Dermis blood vessel endothelial cell (primary cell): ENCODE results near the gene SLC35D2. TPM values are rescaled to one million over a fixed set of nuclear protein-coding genes. Genes with fewer than 3 reads are reported as not detected.
"Not testable (repeated sequence)": the region's sequence is repeated elsewhere in the genome, so short reads cannot be mapped to it uniquely, and the experiment has no call there.

Experiments
- DNase-seq: peaks from one replicate; pipeline ENCODE4 v3.0.0; 2010
- total RNA-seq: library from RNA; depleted of rRNA; stranded (reverse); fragments of >200 nt; gene quantifications from 2 replicates; pipeline ENCODE4 v1.2.3, GENCODE V29; 2014

The SLC35D2 gene
- total RNA-seq, 1 donor from 2014 or later, result 31.1 TPM

- not testable (repeated sequence) for DNase-seq
Measured at GRCh38 chr9:96306958-96307357, 76.6 kb downstream of the SLC35D2 start.

- no peak for DNase-seq
Measured at GRCh38 chr9:96305171-96305570, 78.3 kb downstream of the SLC35D2 start.

GRCh38 chr9:96304230-96304629, 79.3 kb downstream of the SLC35D2 start:
- DNase-seq, result no peak

- DNase-seq, result no peak
Measured at GRCh38 chr9:96302021-96302420, 81.5 kb downstream of the SLC35D2 start, which contains the start of gene HSD17B3. HSD17B3 (minus strand) TSS chr9:96302176; CDS start chr9:96302104, 72 bp downstream.

- DNase-seq, result no peak
Measured at GRCh38 chr9:96299823-96300222, 83.7 kb downstream of the SLC35D2 start.

- DNase-seq, result no peak
Measured at GRCh38 chr9:96294159-96294545, 89.4 kb downstream of the SLC35D2 start.

GRCh38 chr9:96293498-96294158, 89.9 kb downstream of the SLC35D2 start:
- DNase-seq, result peak; percentile 62

- no peak for DNase-seq
Measured at GRCh38 chr9:96289392-96289791, 94.1 kb downstream of the SLC35D2 start.

- no peak for DNase-seq
Measured at GRCh38 chr9:96281641-96282040, 101.9 kb downstream of the SLC35D2 start.

- DNase-seq, result no peak
Measured at GRCh38 chr9:96279932-96280331, 103.6 kb downstream of the SLC35D2 start.

- no peak for DNase-seq
Measured at GRCh38 chr9:96274939-96275338, 108.6 kb downstream of the SLC35D2 start.

Other genes starting within 250 kb of the SLC35D2 start
- gene HSD17B3, start 81.5 kb downstream of the SLC35D2 start, total RNA-seq, result not detected in 2 replicates
- gene ZNF367, start 34.7 kb upstream of the SLC35D2 start, total RNA-seq, result 8.0 and 12.8 TPM in 2 replicates
- gene HABP4, start 66.5 kb upstream of the SLC35D2 start, total RNA-seq, result 7.3 and 9.0 TPM in 2 replicates
- 7.0 and 9.5 TPM in 2 replicates for gene CDC14B, start 236.1 kb upstream of the SLC35D2 start, total RNA-seq